Liver (tissue), 3 donors: ENCODE results near the gene TSPAN7.

Experiments
- CTCF ChIP-seq: fragments of 150-350 bp; IDR thresholded peaks from 2 replicates; pipeline ENCODE4 v1.5.1; 2017; ENCODE audit warnings: improper control_type of control experiment, low read depth, low read length; ENCODE audit not compliant: missing input control
- FOXA1 ChIP-seq: IDR thresholded peaks from 2 replicates; pipeline ENCODE4 v1.6.1; 2016; ENCODE audit warnings: antibody characterized with exemption
- GABPA ChIP-seq, 2 donors: IDR thresholded peaks in 1 of 2; conservative IDR thresholded peaks in 1 of 2; 2 replicates each; pipeline ENCODE4 v1.6.1; 2016; ENCODE audit warnings: antibody characterized with exemption in 2 of 2, mild to moderate bottlenecking in 1 of 2, moderate library complexity in 1 of 2
- HNF4A ChIP-seq, 2 donors: conservative IDR thresholded peaks; 2 replicates each; pipeline ENCODE4 v1.6.1; 2016; ENCODE audit warnings: antibody characterized with exemption in 2 of 2, mild to moderate bottlenecking in 2 of 2
- RAD21 ChIP-seq, 2 donors: IDR thresholded peaks; 2 replicates each; pipeline ENCODE4 v1.6.1; 2016; ENCODE audit warnings: antibody characterized with exemption in 2 of 2, mild to moderate bottlenecking in 2 of 2
- REST ChIP-seq: IDR thresholded peaks from 2 replicates; pipeline ENCODE4 v1.6.1; 2016; ENCODE audit warnings: antibody characterized with exemption, mild to moderate bottlenecking
- SP1 ChIP-seq: IDR thresholded peaks from 2 replicates; pipeline ENCODE4 v1.6.1; 2018; ENCODE audit warnings: antibody characterized with exemption, mild to moderate bottlenecking
- TAF1 ChIP-seq: conservative IDR thresholded peaks from 2 replicates; pipeline ENCODE4 v1.6.1; 2016; ENCODE audit warnings: antibody characterized with exemption, mild to moderate bottlenecking
- YY1 ChIP-seq: IDR thresholded peaks from 2 replicates; pipeline ENCODE4 v1.6.1; 2016; ENCODE audit warnings: antibody characterized with exemption, mild to moderate bottlenecking
- ZBTB33 ChIP-seq: IDR thresholded peaks from 2 replicates; pipeline ENCODE4 v1.6.1; 2016; ENCODE audit warnings: antibody characterized with exemption
- TF ChIP-seq, protein P1 (sequence below): IDR thresholded peaks from 2 replicates; pipeline ENCODE4 v1.6.1; 2016; ENCODE audit warnings: antibody characterized with exemption
- donor health status: healthy.
- donor health status: healthy.

GRCh38 chrX:38561126-38561868 is at the start of gene TSPAN7:
- TF ChIP-seq GABPA (IDR thresholded peaks at IDR 0.05 in 1 of 2, conservative IDR thresholded peaks at IDR 0.05 in 1 of 2) (no peak), CTCF (no peak), YY1 (no peak), TAF1 (no peak), ZBTB33 (no peak), HNF4A (conservative IDR thresholded peaks at IDR 0.05) (peak in 1 of 2 donors; percentile 12), RAD21 (IDR thresholded peaks at IDR 0.05) (no peak), REST (no peak), FOXA1 (no peak), SP1 (no peak)
- TF ChIP-seq, protein P1, sequence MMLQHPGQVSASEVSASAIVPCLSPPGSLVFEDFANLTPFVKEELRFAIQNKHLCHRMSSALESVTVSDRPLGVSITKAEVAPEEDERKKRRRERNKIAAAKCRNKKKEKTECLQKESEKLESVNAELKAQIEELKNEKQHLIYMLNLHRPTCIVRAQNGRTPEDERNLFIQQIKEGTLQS, result no peak
